Nephron (organoid): ENCODE measurements around the gene MYO1A.
"Not testable (repeated sequence)": the region's sequence is repeated elsewhere in the genome, so short reads cannot be mapped to it uniquely, and the experiment has no call there.

Source experiments
- H3K27ac Mint-ChIP-seq, 3 experiments: 2 replicates each; pipeline ENCODE4 v1.8.0; 2020; ENCODE audit warnings: mixed read lengths in 3 of 3, mild to moderate bottlenecking in 2 of 3, moderate library complexity in 1 of 3
- H3K27me3 Mint-ChIP-seq: 2 replicates; pipeline ENCODE4 v1.8.0; 2021; ENCODE audit warnings: low read depth, mild to moderate bottlenecking, moderate library complexity, mixed read lengths
- H3K36me3 Mint-ChIP-seq: 2 replicates; pipeline ENCODE4 v1.8.0; 2020; ENCODE audit warnings: low read depth, mixed read lengths
- H3K4me1 Mint-ChIP-seq: 2 replicates; pipeline ENCODE4 v1.8.0; 2020; ENCODE audit warnings: mixed read lengths
- H3K4me3 Mint-ChIP-seq, 3 experiments: 2 replicates each; pipeline ENCODE4 v1.8.0; 2020; ENCODE audit warnings: mild to moderate bottlenecking in 3 of 3, mixed read lengths in 3 of 3, moderate library complexity in 2 of 3
- H3K9me3 Mint-ChIP-seq: 2 replicates; pipeline ENCODE4 v1.8.0; 2020; ENCODE audit warnings: mixed read lengths
- TF ChIP-seq, protein P1 (sequence below), 3 experiments: fragments of 200-600 bp; sonication (generic); IDR thresholded peaks; one replicate each; pipeline ENCODE4 v1.5.0; 2021; ENCODE audit warnings: antibody characterized with exemption in 3 of 3; ENCODE audit not compliant: unreplicated experiment in 3 of 3

The MYO1A gene

DNA sequence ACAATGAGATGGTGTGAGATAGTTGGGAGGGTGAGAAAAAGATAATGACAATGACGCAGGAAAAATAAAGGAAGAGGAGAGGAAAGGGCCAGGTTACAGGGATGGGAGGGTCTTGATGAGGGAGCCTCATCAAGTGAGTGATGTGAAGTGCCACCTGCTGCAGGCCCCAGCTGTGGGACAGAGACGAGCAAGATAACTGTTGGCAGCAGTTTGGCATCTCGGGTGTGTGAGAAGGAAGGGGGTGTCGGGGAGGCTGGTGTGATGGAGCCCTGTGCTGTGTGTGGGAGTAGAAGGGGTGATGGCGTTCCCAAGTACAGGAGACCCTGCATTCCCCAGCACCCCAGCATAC lies 22.1 kb downstream of the MYO1A start:
- peaks cover 23% of the 10 kb centered on the region for H3K4me1 Mint-ChIP-seq
- no peak overlapping the region for H3K4me3 Mint-ChIP-seq
- H3K9me3 Mint-ChIP-seq, result no peaks in the 10 kb centered on the region
- no peaks in the 10 kb centered on the region for H3K36me3 Mint-ChIP-seq
- peaks cover 30% of the 10 kb centered on the region for H3K27me3 Mint-ChIP-seq
- TF ChIP-seq, protein P1, sequence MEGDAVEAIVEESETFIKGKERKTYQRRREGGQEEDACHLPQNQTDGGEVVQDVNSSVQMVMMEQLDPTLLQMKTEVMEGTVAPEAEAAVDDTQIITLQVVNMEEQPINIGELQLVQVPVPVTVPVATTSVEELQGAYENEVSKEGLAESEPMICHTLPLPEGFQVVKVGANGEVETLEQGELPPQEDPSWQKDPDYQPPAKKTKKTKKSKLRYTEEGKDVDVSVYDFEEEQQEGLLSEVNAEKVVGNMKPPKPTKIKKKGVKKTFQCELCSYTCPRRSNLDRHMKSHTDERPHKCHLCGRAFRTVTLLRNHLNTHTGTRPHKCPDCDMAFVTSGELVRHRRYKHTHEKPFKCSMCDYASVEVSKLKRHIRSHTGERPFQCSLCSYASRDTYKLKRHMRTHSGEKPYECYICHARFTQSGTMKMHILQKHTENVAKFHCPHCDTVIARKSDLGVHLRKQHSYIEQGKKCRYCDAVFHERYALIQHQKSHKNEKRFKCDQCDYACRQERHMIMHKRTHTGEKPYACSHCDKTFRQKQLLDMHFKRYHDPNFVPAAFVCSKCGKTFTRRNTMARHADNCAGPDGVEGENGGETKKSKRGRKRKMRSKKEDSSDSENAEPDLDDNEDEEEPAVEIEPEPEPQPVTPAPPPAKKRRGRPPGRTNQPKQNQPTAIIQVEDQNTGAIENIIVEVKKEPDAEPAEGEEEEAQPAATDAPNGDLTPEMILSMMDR (IDR thresholded peaks at IDR 0.05; ENCODE audit: unreplicated experiment in 3 of 3), result no peak
- no peak overlapping the region for H3K27ac Mint-ChIP-seq

DNA sequence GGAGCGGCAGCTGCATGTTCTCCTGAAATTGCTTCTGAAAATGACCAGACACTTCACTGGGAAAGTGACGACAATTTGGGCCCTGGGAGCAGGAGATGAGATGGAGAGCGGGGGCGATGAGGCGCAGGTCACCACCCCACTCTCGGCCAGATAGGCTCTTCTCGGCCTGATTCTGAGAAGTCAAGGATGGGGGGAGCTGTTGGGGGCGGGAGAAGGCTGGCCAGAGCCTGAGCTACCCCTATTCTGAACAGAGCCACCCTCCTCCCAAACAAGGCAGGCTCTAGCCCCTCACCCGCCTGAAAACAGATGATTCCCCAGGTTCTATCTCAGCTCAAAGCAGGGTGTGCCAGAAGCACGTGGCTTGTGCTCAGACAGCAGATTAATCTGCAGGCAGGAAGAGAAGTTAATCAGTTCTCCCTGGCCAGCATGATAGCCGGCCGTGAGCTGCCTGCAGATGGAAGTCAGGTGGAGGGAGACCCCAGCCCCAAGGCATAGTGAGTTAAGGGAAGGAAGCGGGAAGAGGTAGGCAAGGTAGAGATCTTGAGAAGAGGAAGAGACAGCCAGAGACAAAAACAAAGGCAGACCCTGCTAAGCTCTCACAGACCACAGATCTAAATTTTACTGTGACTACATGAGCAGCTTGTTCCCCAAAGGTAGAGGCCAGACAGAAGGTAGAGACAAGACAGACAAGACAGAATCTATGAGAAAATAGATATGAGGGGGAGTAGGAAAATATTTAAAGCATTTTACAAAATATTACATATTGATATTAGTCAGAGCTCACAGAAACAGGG lies 22.7 kb downstream of the MYO1A start:
- Mint-ChIP-seq H3K36me3 (no peaks in the 10 kb centered on the region), H3K27me3 (peaks cover 30% of the 10 kb centered on the region), H3K27ac (no peak overlapping the region), H3K4me3 (no peak overlapping the region), H3K9me3 (no peaks in the 10 kb centered on the region), H3K4me1 (peaks cover 23% of the 10 kb centered on the region)
- TF ChIP-seq, protein P1 (IDR thresholded peaks at IDR 0.05; ENCODE audit: unreplicated experiment in 3 of 3), result no peak

DNA sequence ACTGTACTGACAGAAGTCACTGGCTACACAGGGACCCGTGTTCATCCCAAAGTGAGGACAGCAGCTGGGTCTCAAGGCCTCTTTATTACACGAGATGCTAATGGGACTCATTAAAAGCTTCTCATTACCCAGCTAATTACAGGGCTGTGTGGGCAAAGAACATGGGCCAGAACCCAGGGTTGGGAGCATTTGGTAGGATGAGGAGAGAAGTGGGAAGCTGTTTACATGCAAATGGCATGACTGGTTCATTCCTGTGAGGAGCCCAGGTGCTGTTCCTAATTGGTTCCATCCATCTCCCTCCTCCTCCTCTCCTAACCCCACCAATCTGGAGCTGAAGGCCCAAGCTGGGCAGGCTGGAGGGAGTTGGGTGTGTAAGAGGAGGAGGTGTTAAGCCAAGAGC lies 24.7 kb downstream of the MYO1A start:
- no peaks in the 10 kb centered on the region for H3K36me3 Mint-ChIP-seq
- peaks cover 23% of the 10 kb centered on the region for H3K4me1 Mint-ChIP-seq
- H3K9me3 Mint-ChIP-seq, result no peaks in the 10 kb centered on the region
- H3K4me3 Mint-ChIP-seq, result no peak overlapping the region
- no peak overlapping the region for H3K27ac Mint-ChIP-seq
- peaks cover 30% of the 10 kb centered on the region for H3K27me3 Mint-ChIP-seq
- TF ChIP-seq, protein P1 (IDR thresholded peaks at IDR 0.05; ENCODE audit: unreplicated experiment in 3 of 3), result no peak

DNA sequence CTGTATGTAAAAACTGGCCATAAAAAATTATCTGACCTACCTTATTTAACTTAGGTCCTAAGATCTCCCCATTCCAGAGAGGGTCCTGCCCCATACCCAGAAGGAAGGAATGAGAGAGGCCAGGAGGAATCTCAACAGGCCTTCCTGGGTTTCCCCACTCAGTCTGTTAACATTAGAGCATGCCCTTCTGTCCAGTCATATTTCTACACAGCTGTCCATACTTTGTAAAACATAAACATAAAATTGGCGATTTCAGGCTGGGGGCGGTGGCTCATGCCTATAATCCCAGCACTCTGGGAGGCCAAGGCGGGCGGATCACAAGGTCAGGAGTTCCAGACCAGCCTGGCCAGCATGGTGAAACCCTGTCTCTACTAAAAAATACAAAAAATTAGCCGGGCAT lies 27.6 kb downstream of the MYO1A start:
- peaks cover 23% of the 10 kb centered on the region for H3K27me3 Mint-ChIP-seq
- H3K9me3 Mint-ChIP-seq, H3K36me3 Mint-ChIP-seq, H3K4me3 Mint-ChIP-seq, H3K27ac Mint-ChIP-seq: not testable (repeated sequence)
- peaks cover 27% of the 10 kb centered on the region for H3K4me1 Mint-ChIP-seq

DNA sequence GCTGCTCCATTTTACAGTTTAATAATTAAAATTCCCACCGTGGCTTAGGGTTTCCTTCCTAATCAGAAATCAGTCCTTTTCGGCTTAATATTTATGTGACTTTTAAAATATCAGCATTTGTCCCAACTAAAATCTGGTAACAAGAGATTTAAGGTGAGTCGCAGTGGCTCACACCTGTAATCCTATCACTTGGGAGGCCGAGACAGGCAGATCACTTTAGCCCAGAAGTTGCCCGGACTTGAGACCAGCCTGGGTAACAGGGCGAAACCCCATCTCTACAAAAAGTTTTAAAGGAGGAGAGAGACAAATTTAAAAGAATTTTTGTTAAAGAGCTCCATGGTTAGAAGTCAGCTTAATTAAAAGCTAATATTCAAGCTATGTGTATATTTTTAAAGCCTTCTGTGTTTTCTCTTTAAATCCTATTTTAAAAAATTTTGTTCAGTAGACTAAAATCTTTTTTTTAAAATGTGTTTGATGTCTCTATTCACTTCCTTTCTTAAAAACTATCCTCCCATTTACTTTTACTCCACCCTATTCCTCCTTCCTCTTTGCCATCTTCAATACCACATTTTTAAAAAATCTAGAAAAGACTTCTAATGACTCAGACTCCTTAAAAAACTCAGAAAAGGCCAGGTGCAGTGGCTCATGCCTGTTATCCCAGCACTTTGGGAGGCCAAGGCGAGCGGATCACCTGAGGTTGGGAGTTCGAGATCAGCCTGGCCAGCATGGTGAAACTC lies 29.8 kb downstream of the MYO1A start:
- no peaks in the 10 kb centered on the region for H3K9me3 Mint-ChIP-seq
- peaks cover 14% of the 10 kb centered on the region for H3K4me1 Mint-ChIP-seq
- no peak overlapping the region for H3K4me3 Mint-ChIP-seq
- no peaks in the 10 kb centered on the region for H3K36me3 Mint-ChIP-seq
- TF ChIP-seq, protein P1 (IDR thresholded peaks at IDR 0.05; ENCODE audit: unreplicated experiment in 3 of 3), result no peak
- peaks cover 17% of the 10 kb centered on the region for H3K27me3 Mint-ChIP-seq
- H3K27ac Mint-ChIP-seq, result no peak overlapping the region

DNA sequence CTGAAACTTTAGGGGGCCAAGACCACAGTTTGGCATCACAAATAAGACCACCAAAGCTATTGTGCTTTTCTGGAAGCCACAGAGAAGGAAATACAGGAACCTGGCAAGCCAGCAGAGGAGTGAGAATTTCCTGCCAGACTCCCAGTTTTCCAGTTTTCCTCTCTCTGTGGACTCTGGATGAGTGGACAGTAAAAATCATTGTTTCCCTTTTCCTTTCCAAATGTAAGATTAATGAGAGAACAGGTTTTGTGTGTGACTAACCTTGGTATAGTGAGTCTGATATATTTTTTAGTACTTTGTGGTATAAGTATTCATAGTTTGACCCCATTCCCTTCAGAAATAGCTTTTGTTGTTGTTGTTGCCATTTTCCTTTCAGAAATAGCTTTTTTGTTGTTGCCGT lies 31.0 kb downstream of the MYO1A start:
- H3K27ac Mint-ChIP-seq, result peak overlapping the region in 2 of 3 experiments; percentile 38 to 63
- no peaks in the 10 kb centered on the region for H3K9me3 Mint-ChIP-seq
- peaks cover 13% of the 10 kb centered on the region for H3K4me1 Mint-ChIP-seq
- TF ChIP-seq, protein P1 (IDR thresholded peaks at IDR 0.05; ENCODE audit: unreplicated experiment in 3 of 3), result no peak
- H3K27me3 Mint-ChIP-seq, result peaks cover 24% of the 10 kb centered on the region
- no peaks in the 10 kb centered on the region for H3K36me3 Mint-ChIP-seq
- H3K4me3 Mint-ChIP-seq, result no peak overlapping the region

DNA sequence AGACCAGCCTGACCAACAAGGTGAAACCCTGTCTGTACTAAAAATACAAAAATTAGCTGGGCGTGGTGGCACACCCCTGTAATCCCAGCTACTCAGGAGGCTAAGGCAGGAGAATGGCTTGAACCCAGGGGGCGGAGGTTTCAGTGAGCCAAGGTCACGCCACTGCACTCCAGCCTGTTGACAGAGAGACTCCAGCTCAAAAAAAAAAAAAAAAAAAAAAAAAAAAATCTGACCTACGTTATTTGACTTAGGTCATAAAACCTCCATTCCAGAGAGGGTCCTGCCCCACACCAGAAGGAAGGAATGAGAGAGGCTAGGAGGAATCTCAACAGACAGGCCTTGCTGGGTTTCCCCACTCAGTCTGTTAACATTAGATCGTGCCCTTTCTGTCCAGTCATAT lies 31.6 kb downstream of the MYO1A start:
- Mint-ChIP-seq H3K27me3 (peaks cover 28% of the 10 kb centered on the region), H3K27ac (peak overlapping the region in 1 of 3 experiments; percentile 20)
- not testable (repeated sequence) for H3K36me3 Mint-ChIP-seq, H3K9me3 Mint-ChIP-seq, H3K4me1 Mint-ChIP-seq, H3K4me3 Mint-ChIP-seq
